SK-N-SH (cell line): ENCODE data around the gene RTN4RL1.

Experiments used
- CTCF ChIP-seq: fragments of 200-600 bp; sonication (generic); IDR thresholded peaks from 2 replicates; pipeline ENCODE4 v1.6.1; 2017; ENCODE audit warnings: antibody characterized with exemption, mild to moderate bottlenecking, moderate library complexity
- FOSL2 ChIP-seq: IDR thresholded peaks from 2 replicates; pipeline ENCODE4 v1.4.0; 2012; ENCODE audit warnings: low read depth, mild to moderate bottlenecking, moderate library complexity, borderline replicate concordance
- JUND ChIP-seq: IDR thresholded peaks from 2 replicates; pipeline ENCODE4 v1.4.0; 2012
- RAD21 ChIP-seq: IDR thresholded peaks from 2 replicates; pipeline ENCODE4 v1.6.1; 2012; ENCODE audit warnings: mild to moderate bottlenecking, low read length
- REST ChIP-seq: IDR thresholded peaks from 2 replicates; pipeline ENCODE4 v1.6.1; 2012; ENCODE audit warnings: mild to moderate bottlenecking, low read depth, low read length, moderate library complexity
- RFX5 ChIP-seq: IDR thresholded peaks from 2 replicates; pipeline ENCODE4 v1.6.1; 2012; ENCODE audit warnings: mild to moderate bottlenecking, improper control_type of control experiment, low read length
- TEAD4 ChIP-seq: IDR thresholded peaks from 2 replicates; pipeline ENCODE4 v1.4.0; 2012; ENCODE audit warnings: mild to moderate bottlenecking, borderline replicate concordance; ENCODE audit not compliant: insufficient read depth
- USF2 ChIP-seq: fragments of 150-350 bp; IDR thresholded peaks from 2 replicates; pipeline ENCODE4 v1.6.1; 2017; ENCODE audit warnings: antibody characterized with exemption, low read length, low read depth, borderline replicate concordance

GRCh38 chr17:2062571-2063183 is 37.5 kb upstream of the RTN4RL1 start:
- TF ChIP-seq REST (no peak), USF2 (no peak), RFX5 (no peak), CTCF (no peak), FOSL2 (no peak), RAD21 (no peak), TEAD4 (no peak), JUND (no peak)
